Lung (tissue), 12 donors: ENCODE data around the gene TEX22. TPM values are rescaled to one million over a fixed set of nuclear protein-coding genes. Genes with fewer than 3 reads are reported as not detected.
A peak's percentile ranks its signal among the peaks of the same experiment; 100 is the strongest.

Source experiments
- ATAC-seq: fragments of 200-7000 bp; cut with Tn5 transposase; one replicate; pipeline ENCODE4 v1.9.1; 2020; ENCODE audit warnings: moderate number of reproducible peaks; ENCODE audit not compliant: insufficient read depth, low FRiP score
- DNase-seq, 3 donors: peaks; one replicate each; pipeline ENCODE4 v3.0.0-alpha.2; 2013 to 2017
- H3K27ac ChIP-seq, 2 donors: one replicate each; pipeline ENCODE4 v1.5.1; 2013; ENCODE audit warnings: mild to moderate bottlenecking in 2 of 2, moderate library complexity in 2 of 2, control low read depth in 1 of 2, inconsistent platforms in 1 of 2, low read depth in 1 of 2, low read length in 1 of 2
- H3K27me3 ChIP-seq, 3 donors: one replicate each; pipeline ENCODE4 v1.5.1; 2013; ENCODE audit warnings: low read length in 2 of 3; ENCODE audit not compliant: control insufficient read depth in 3 of 3, insufficient read depth in 3 of 3
- H3K36me3 ChIP-seq, 4 donors: one replicate each; pipeline ENCODE4 v1.5.1; 2013; ENCODE audit warnings: low read length in 4 of 4, mild to moderate bottlenecking in 1 of 4, moderate library complexity in 1 of 4; ENCODE audit not compliant: control insufficient read depth in 4 of 4, insufficient read depth in 4 of 4
- H3K4me1 ChIP-seq, 5 donors: one replicate each; pipeline ENCODE4 v1.5.1; 2013; ENCODE audit warnings: low read length in 5 of 5, mild to moderate bottlenecking in 2 of 5, moderate library complexity in 1 of 5; ENCODE audit not compliant: control insufficient read depth in 5 of 5, insufficient read depth in 5 of 5
- H3K4me3 ChIP-seq: one replicate; pipeline ENCODE4 v1.5.1; 2013; ENCODE audit warnings: mild to moderate bottlenecking, control low read depth, moderate library complexity
- H3K9ac ChIP-seq, 2 donors: one replicate each; pipeline ENCODE4 v1.5.1; 2013; ENCODE audit warnings: low read length in 2 of 2, control low read depth in 1 of 2; ENCODE audit not compliant: insufficient read depth in 1 of 2
- H3K9me3 ChIP-seq, 4 donors: one replicate each; pipeline ENCODE4 v1.5.1; 2013; ENCODE audit warnings: low read length in 3 of 4, mild to moderate bottlenecking in 1 of 4, moderate library complexity in 1 of 4; ENCODE audit not compliant: control insufficient read depth in 4 of 4, insufficient read depth in 3 of 4
- WGBS, 2 donors: extraction: QIAGEN DNeasy Blood & Tissue Kit; methylation state at CpG; one replicate each; pipeline ENCODE4 v1.1.7; 2013; 5-methylcytosine and 5-hydroxymethylcytosine counted together
- polyA plus RNA-seq, 2 donors: library from polyadenylated mRNA; stranded (reverse); fragments of 200-250 nt; gene quantifications; one replicate each; pipeline ENCODE4 v1.2.1, GENCODE V29; 2013
- total RNA-seq, 2 donors: library from RNA; depleted of rRNA in 1 of 2; stranded (reverse); fragments of >200 nt in 1 of 2; gene quantifications; one replicate each; pipeline ENCODE4 v1.2.1, GENCODE V29; 2014 to 2021
- TF ChIP-seq, protein P1 (sequence below): IDR thresholded peaks from 2 replicates; pipeline ENCODE4 v1.5.1; 2012; ENCODE audit warnings: mild to moderate bottlenecking; ENCODE audit errors: control extremely low read depth, extremely low read depth
- donor health status: control.
- donor health status: control.
- donor health status: Bipolar disorder and iron deficiency.
- donor health status: healthy.
- donor health status: DM: yes; HTN: yes; CAD: no.

The TEX22 gene
- total and polyA plus RNA-seq, 4 donors: 0.17 to 2.1 (median 0.29) TPM

GRCh38 chr14:105420101-105420973, 22.0 kb downstream of the TEX22 start:
- 4 to 7% methylated on average over 19 to 67 of the region's 67 CpGs for WGBS, 2 donors
- Histone ChIP-seq H3K27ac (peak overlapping the region; percentile 51), H3K36me3 (peaks cover 0 to 7% (median 2%) of the 10 kb centered on the region in 4 donors), H3K9me3 (no peaks in the 10 kb centered on the region), H3K27me3 (no peaks in the 10 kb centered on the region), H3K4me3 (peak overlapping the region; percentile 68), H3K9ac (peak overlapping the region; percentile 32 to 68), H3K4me1 (peaks cover 0 to 36% (median 3%) of the 10 kb centered on the region in 5 donors)
- TF ChIP-seq, protein P1, sequence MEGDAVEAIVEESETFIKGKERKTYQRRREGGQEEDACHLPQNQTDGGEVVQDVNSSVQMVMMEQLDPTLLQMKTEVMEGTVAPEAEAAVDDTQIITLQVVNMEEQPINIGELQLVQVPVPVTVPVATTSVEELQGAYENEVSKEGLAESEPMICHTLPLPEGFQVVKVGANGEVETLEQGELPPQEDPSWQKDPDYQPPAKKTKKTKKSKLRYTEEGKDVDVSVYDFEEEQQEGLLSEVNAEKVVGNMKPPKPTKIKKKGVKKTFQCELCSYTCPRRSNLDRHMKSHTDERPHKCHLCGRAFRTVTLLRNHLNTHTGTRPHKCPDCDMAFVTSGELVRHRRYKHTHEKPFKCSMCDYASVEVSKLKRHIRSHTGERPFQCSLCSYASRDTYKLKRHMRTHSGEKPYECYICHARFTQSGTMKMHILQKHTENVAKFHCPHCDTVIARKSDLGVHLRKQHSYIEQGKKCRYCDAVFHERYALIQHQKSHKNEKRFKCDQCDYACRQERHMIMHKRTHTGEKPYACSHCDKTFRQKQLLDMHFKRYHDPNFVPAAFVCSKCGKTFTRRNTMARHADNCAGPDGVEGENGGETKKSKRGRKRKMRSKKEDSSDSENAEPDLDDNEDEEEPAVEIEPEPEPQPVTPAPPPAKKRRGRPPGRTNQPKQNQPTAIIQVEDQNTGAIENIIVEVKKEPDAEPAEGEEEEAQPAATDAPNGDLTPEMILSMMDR: no peak
- no peak for ATAC-seq
- no peak for DNase-seq

DNA sequence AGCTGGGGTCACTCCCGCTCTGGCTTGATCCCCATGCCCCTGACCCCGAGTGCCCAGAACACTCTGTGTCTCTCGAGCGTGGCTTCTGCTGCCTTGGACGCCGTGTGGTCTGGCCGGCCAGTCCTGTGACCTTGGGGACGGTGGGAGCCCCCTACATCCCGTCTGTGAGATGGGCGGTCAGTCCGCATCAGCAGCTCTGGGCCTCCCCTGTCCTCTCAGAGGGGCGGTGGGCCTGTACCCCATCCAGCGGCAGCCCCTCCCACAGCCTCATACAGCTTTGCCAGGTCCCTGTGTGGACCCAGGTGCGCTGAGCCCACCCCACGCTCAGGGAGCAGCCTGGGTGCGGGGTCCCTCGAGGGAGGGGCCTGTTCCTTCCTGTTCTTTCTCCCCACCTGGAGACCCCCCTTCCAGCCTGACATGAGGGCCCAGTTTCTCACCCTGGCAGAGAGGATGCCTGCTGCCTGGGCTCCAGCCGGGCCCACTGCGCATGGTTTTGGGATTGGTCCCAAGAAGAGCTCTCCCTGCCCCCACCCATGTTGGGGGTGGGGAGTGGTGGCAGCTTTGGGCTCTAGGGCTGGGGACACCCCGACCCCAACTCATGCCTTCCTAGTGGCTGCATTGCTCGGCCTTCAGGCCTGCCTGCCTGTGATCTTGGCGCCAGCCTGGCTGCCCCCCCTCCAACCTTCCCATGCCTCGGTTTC, 22.8 kb downstream of the TEX22 start:
- TF ChIP-seq, protein P1: no peak
- DNase-seq (no peak), ATAC-seq (no peak)
- Histone ChIP-seq H3K4me1 (peaks cover 0 to 34% (median 3%) of the 10 kb centered on the region in 5 donors), H3K4me3 (peak overlapping the region; percentile 68), H3K27ac (peak overlapping the region in 1 of 2 donors; percentile 40), H3K36me3 (peaks cover 0 to 8% (median 2%) of the 10 kb centered on the region in 4 donors), H3K9ac (peak overlapping the region; percentile 32 to 68), H3K9me3 (no peaks in the 10 kb centered on the region), H3K27me3 (no peaks in the 10 kb centered on the region)
- WGBS, 2 donors: 52 to 64% methylated on average over 23 of the region's 23 CpGs

GRCh38 chr14:105421723-105422615, 23.6 kb downstream of the TEX22 start:
- ATAC-seq: no peak
- 49 to 68% methylated on average over 30 to 32 of the region's 32 CpGs for WGBS, 2 donors
- Histone ChIP-seq H3K9me3 (no peaks in the 10 kb centered on the region), H3K36me3 (peaks cover 0 to 15% (median 5%) of the 10 kb centered on the region in 4 donors), H3K4me1 (peaks cover 0 to 34% (median 3%) of the 10 kb centered on the region in 5 donors), H3K27me3 (no peaks in the 10 kb centered on the region), H3K4me3 (no peak overlapping the region), H3K27ac (peak overlapping the region; percentile 21 to 40), H3K9ac (no peak overlapping the region)
- TF ChIP-seq, protein P1: no peak
- DNase-seq: no peak
